Lower leg skin (tissue), 4 donors: ENCODE data around the gene AFF4. TPM values are rescaled to one million over a fixed set of nuclear protein-coding genes. Genes with fewer than 3 reads are reported as not detected.

ENCODE experiments used
- DNase-seq, 2 donors: peaks; one replicate each; pipeline ENCODE4 v3.0.0-alpha.2; 2019; ENCODE audit warnings: low spot score in 2 of 2
- H3K4me3 ChIP-seq: fragments of 200-600 bp; sonication (generic); 2 replicates; pipeline ENCODE4 v1.5.1; 2017; ENCODE audit warnings: mild to moderate bottlenecking, low read depth; ENCODE audit not compliant: poor library complexity, severe bottlenecking
- CTCF ChIP-seq, 3 donors: fragments of 450-650 bp; IDR thresholded peaks; one replicate each; pipeline ENCODE4 v1.5.1; 2016; ENCODE audit warnings: antibody characterized with exemption in 3 of 3, mild to moderate bottlenecking in 3 of 3, moderate library complexity in 2 of 3
- POLR2A ChIP-seq, 2 donors: fragments of 450-650 bp; IDR thresholded peaks; one replicate each; pipeline ENCODE4 v1.6.1; 2016 to 2017; ENCODE audit warnings: antibody characterized with exemption in 2 of 2, mild to moderate bottlenecking in 1 of 2, moderate library complexity in 1 of 2
- WGBS, 2 donors: methylation state at CpG; one replicate each; pipeline ENCODE4 v1.1.5; 2018; 5-methylcytosine and 5-hydroxymethylcytosine counted together
- intact Hi-C: fragments of 100-400 bp; cut with DNase I; formaldehyde crosslinking; loops from one replicate; pipeline ENCODE4 v1.15.0; 2023; ENCODE audit warnings: low total_unique reads
- total RNA-seq, 4 donors: library from RNA; depleted of rRNA; stranded (reverse); fragments of >200 nt; gene quantifications; one replicate each; pipeline ENCODE4 v1.1.0, GENCODE V29; 2016

AFF4 gene
- total RNA-seq, 4 donors from 2014 or later, result 47.9 to 79.2 (median 57.9) TPM

DNA sequence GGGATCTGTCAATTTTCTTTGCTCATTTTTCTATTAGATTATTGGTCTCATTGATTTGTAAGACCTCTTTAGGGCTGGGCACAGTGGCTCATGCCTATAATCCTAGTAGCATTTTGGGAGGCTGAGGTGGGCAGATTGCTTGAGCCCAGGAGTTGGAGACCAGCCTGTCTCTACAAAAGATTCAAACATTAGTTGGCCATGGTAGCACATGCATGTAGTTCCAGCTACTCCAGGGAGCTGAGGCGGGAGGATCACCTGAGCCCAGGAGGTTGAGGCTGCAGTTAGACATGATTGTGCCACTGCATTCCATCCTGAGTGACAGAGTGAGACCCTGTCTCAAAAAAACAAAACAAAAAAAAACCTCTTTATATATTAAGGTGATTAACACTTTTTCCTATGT is 126.6 kb downstream of the AFF4 start:
- TF ChIP-seq POLR2A (IDR thresholded peaks at IDR 0.05), result no peak
- TF ChIP-seq CTCF (IDR thresholded peaks at IDR 0.05), result no peak
- intact Hi-C loops, result no loop called here
- no peak overlapping the region for H3K4me3 ChIP-seq
- no peak for DNase-seq
- 86 to 100% methylated on average over 1 of the region's 1 CpG for WGBS, 2 donors

DNA sequence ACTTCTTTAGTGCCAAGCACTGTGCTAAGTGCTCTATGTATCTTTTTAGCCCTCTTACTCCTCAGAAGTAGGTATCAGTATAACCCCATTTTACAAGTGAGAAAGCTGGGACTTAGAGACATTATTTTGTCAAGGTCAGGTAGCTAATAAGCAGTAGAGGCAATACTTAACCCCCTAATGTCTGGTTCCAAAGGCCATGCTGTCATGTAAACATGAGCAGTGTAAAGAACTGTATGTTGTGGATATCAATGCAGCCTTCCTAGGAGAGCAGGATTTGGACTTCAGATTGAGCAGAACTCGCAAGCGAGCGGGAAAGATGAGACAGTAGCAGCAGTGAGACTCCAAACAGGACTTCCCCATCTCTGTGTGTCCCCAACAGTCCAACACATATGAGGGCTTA is 129.4 kb downstream of the AFF4 start:
- 93 to 96% methylated on average over 3 of the region's 3 CpGs for WGBS, 2 donors
- TF ChIP-seq CTCF (IDR thresholded peaks at IDR 0.05) (no peak), POLR2A (IDR thresholded peaks at IDR 0.05) (no peak)
- intact Hi-C loops, result no loop called here
- no peak overlapping the region for H3K4me3 ChIP-seq
- DNase-seq, result peak in 1 of 2 donors; percentile 9

DNA sequence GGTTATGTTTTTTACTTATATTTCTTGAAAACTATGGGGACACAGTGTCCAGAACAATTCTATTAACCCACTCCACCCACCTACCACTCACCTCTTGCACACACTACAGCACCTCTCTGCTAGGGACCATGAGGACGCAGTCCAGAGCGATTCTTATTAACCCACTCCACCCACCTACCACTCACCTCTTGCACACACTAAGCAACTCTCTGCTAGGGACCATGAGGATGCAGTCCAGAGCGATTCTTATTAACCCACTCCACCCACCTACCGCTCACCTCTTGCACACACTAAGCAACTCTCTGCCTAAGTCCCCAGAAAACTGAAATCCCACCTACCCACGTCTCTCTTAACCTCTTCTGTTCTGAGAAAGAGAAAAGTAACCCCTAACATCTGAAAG is 130.8 kb downstream of the AFF4 start:
- intact Hi-C loops, result no loop called here

GRCh38 chr5:132831095-132831860 is 132.2 kb downstream of the AFF4 start:
- no peak for DNase-seq
- intact Hi-C loops, result no loop called here
- 93 to 94% methylated on average over 15 of the region's 15 CpGs for WGBS, 2 donors
- H3K4me3 ChIP-seq, result no peak overlapping the region
- TF ChIP-seq CTCF (IDR thresholded peaks at IDR 0.05), result no peak
- no peak for TF ChIP-seq POLR2A (IDR thresholded peaks at IDR 0.05)

More for the DNA sequence above, 130.8 kb downstream of the AFF4 start:
- no peak for DNase-seq
- TF ChIP-seq CTCF (IDR thresholded peaks at IDR 0.05), result no peak
- no peak for TF ChIP-seq POLR2A (IDR thresholded peaks at IDR 0.05)
- no peak overlapping the region for H3K4me3 ChIP-seq
- WGBS, 2 donors, result 91 to 92% methylated on average over 5 of the region's 5 CpGs

GRCh38 chr5:132830436-132831094 is 132.9 kb downstream of the AFF4 start, which contains the start of gene SHROOM1:
SHROOM1 (minus strand) TSS chr5:132830647; CDS start chr5:132826140, 4,507 bp downstream.
- 14 to 70% methylated on average over 7 to 39 of the region's 78 CpGs for WGBS, 2 donors
- TF ChIP-seq POLR2A (IDR thresholded peaks at IDR 0.05), result no peak
- TF ChIP-seq CTCF (IDR thresholded peaks at IDR 0.05), result no peak
- intact Hi-C loops, result no loop called here
- H3K4me3 ChIP-seq, result peak within 1 kb of the TSS; percentile 54
- peak in 1 of 2 donors; percentile 89 for DNase-seq
